ENCODE results near the gene RPTOR. TPM values are rescaled to one million over a fixed set of nuclear protein-coding genes. Genes with fewer than 3 reads are reported as not detected.

RPTOR gene
- total RNA-seq, 2 experiments from 2014 or later, result 48.1 to 87.8 TPM

GRCh38 chr17:80926591-80927250 is 382.1 kb downstream of the RPTOR start:
- Histone ChIP-seq H3K36me3 (ENCODE audit: insufficient read depth, low read length) (peaks cover 36% of the 10 kb centered on the region; the same call in 1 of the 2 replicates), H3K9me2 (ENCODE audit: insufficient read depth, low read length) (no peaks in the 10 kb centered on the region), H3K4me1 (ENCODE audit: insufficient read depth, low read length, poor library complexity, severe bottlenecking) (no peaks in the 10 kb centered on the region), H3K9me3 (ENCODE audit: low read length) (no peaks in the 10 kb centered on the region), H3K4me2 (ENCODE audit: low read length) (no peak overlapping the region), H4K20me1 (ENCODE audit: insufficient read depth, low read length) (no peaks in the 10 kb centered on the region), H3K79me2 (ENCODE audit: insufficient read depth, low read depth, low read length) (no peaks in the 10 kb centered on the region), H3K4me3 (ENCODE audit: low read depth, low read length, poor library complexity, severe bottlenecking) (no peak overlapping the region), H2AFZ (ENCODE audit: low read length) (no peak overlapping the region), H3K27ac (ENCODE audit: low read depth, low read length, poor library complexity, severe bottlenecking) (no peak overlapping the region)
- POLR2A ChIA-PET, result no interaction called here
- intact Hi-C loops (cut with micrococcal nuclease; ENCODE audit: unreplicated experiment), result no loop called here
- TF ChIP-seq CTCF (conservative IDR thresholded peaks at IDR 0.05; ENCODE audit: low read length), result no peak
- TF ChIP-seq EZH2phosphoT487 (IDR thresholded peaks at IDR 0.05; ENCODE audit: borderline replicate concordance, low read depth, low read length), result no peak
- TSS peak; percentile 32 for BruUV-seq (replicated peaks)
- no peak for DNase-seq (ENCODE audit: low spot score)
- CTCF ChIA-PET (ENCODE audit: unreplicated experiment), result no interaction called here

GRCh38 chr17:80927791-80928216 is 383.2 kb downstream of the RPTOR start:
- TF ChIP-seq EZH2phosphoT487 (IDR thresholded peaks at IDR 0.05; ENCODE audit: borderline replicate concordance, low read depth, low read length), result no peak
- TF ChIP-seq CTCF (conservative IDR thresholded peaks at IDR 0.05; ENCODE audit: low read length), result no peak
- CTCF ChIA-PET (ENCODE audit: unreplicated experiment), result no interaction called here
- H3K79me2 ChIP-seq (ENCODE audit: insufficient read depth, low read depth, low read length), result no peaks in the 10 kb centered on the region
- no peaks in the 10 kb centered on the region for H3K4me1 ChIP-seq (ENCODE audit: insufficient read depth, low read length, poor library complexity, severe bottlenecking)
- POLR2A ChIA-PET, result no interaction called here
- H3K4me3 ChIP-seq (ENCODE audit: low read depth, low read length, poor library complexity, severe bottlenecking), result no peak overlapping the region
- peaks cover 36% of the 10 kb centered on the region; the same call in 1 of the 2 replicates for H3K36me3 ChIP-seq (ENCODE audit: insufficient read depth, low read length)
- BruUV-seq (replicated peaks), result no TSS peak
- no peak overlapping the region for H3K27ac ChIP-seq (ENCODE audit: low read depth, low read length, poor library complexity, severe bottlenecking)
- no peaks in the 10 kb centered on the region for H3K9me2 ChIP-seq (ENCODE audit: insufficient read depth, low read length)
- intact Hi-C loops (cut with micrococcal nuclease; ENCODE audit: unreplicated experiment), result no loop called here
- no peaks in the 10 kb centered on the region for H3K9me3 ChIP-seq (ENCODE audit: low read length)
- no peak overlapping the region for H3K4me2 ChIP-seq (ENCODE audit: low read length)
- H4K20me1 ChIP-seq (ENCODE audit: insufficient read depth, low read length), result no peaks in the 10 kb centered on the region
- no peak for DNase-seq (ENCODE audit: low spot score)
- no peak overlapping the region for H2AFZ ChIP-seq (ENCODE audit: low read length)

GRCh38 chr17:80929449-80929848 is 384.8 kb downstream of the RPTOR start:
- DNase-seq (ENCODE audit: low spot score), result no peak
- ChIA-PET POLR2A (interaction anchor here (1.5 kb wide), 1 partner anchor 19 kb away, joined by 6 read pairs; no protein-coding TSS in a partner anchor), CTCF (ENCODE audit: unreplicated experiment) (interaction anchor here (0.6 kb wide), 1 partner anchor 45 kb away, joined by 3 read pairs; no protein-coding TSS in a partner anchor)
- peaks cover 33% of the 10 kb centered on the region; the same call in 1 of the 2 replicates for H3K36me3 ChIP-seq (ENCODE audit: insufficient read depth, low read length)
- H3K9me2 ChIP-seq (ENCODE audit: insufficient read depth, low read length), result no peaks in the 10 kb centered on the region
- no TSS peak for BruUV-seq (replicated peaks)
- no peak overlapping the region for H2AFZ ChIP-seq (ENCODE audit: low read length)
- H3K4me2 ChIP-seq (ENCODE audit: low read length), result no peak overlapping the region
- H3K4me1 ChIP-seq (ENCODE audit: insufficient read depth, low read length, poor library complexity, severe bottlenecking), result no peaks in the 10 kb centered on the region
- TF ChIP-seq EZH2phosphoT487 (IDR thresholded peaks at IDR 0.05; ENCODE audit: borderline replicate concordance, low read depth, low read length), result no peak
- no peak for TF ChIP-seq CTCF (conservative IDR thresholded peaks at IDR 0.05; ENCODE audit: low read length)
- H3K79me2 ChIP-seq (ENCODE audit: insufficient read depth, low read depth, low read length), result no peaks in the 10 kb centered on the region
- H3K27ac ChIP-seq (ENCODE audit: low read depth, low read length, poor library complexity, severe bottlenecking), result no peak overlapping the region
- H3K4me3 ChIP-seq (ENCODE audit: low read depth, low read length, poor library complexity, severe bottlenecking), result no peak overlapping the region
- intact Hi-C loops (cut with micrococcal nuclease; ENCODE audit: unreplicated experiment), result no loop called here
- no peaks in the 10 kb centered on the region for H3K9me3 ChIP-seq (ENCODE audit: low read length)
- H4K20me1 ChIP-seq (ENCODE audit: insufficient read depth, low read length), result no peaks in the 10 kb centered on the region

Data from OCI-LY7 (cell line).